Right atrium auricular region (tissue), 2 donors: ENCODE results near the gene PI4KB. TPM values are rescaled to one million over a fixed set of nuclear protein-coding genes. Genes with fewer than 3 reads are reported as not detected.

Experiments
- DNase-seq: peaks from one replicate; pipeline ENCODE4 v3.0.0-alpha.2; 2019; ENCODE audit warnings: low spot score
- H3K27ac ChIP-seq, 2 donors: fragments of 200-600 bp; sonication (generic); 1 replicate in 1 of 2; 2 replicates in 1 of 2; pipeline ENCODE4 v1.5.1; 2016 to 2019
- H3K27me3 ChIP-seq, 2 donors: fragments of 200-600 bp; sonication (generic); one replicate each; pipeline versions ENCODE4 v1.5.1 to v1.6.0; 2017 to 2019
- H3K36me3 ChIP-seq: fragments of 200-600 bp; sonication (generic); one replicate; pipeline ENCODE4 v1.5.1; 2016
- H3K4me1 ChIP-seq, 2 donors: fragments of 200-600 bp; sonication (generic); one replicate each; pipeline versions ENCODE4 v1.5.1 to v1.6.0; 2017 to 2019
- H3K4me3 ChIP-seq, 2 donors: fragments of 200-600 bp; sonication (generic); 1 replicate in 1 of 2; 2 replicates in 1 of 2; pipeline ENCODE4 v1.5.1; 2017 to 2019; ENCODE audit warnings: mild to moderate bottlenecking in 1 of 2, moderate library complexity in 1 of 2
- H3K9me3 ChIP-seq, 2 donors: fragments of 200-600 bp; sonication (generic); one replicate each; pipeline ENCODE4 v1.5.1; 2019
- total RNA-seq, 2 donors: library from RNA; depleted of rRNA; stranded (reverse); fragments of >200 nt; gene quantifications; one replicate each; pipeline ENCODE4 v1.1.0, GENCODE V29; 2016
- TF ChIP-seq, protein P1 (sequence below), 2 donors: fragments of 200-600 bp; sonication (generic); IDR thresholded peaks; one replicate each; pipeline ENCODE4 v1.5.1; 2019; ENCODE audit warnings: antibody characterized with exemption in 2 of 2

The PI4KB gene
- total RNA-seq, 2 donors from 2014 or later: 46.5 to 61.8 TPM

DNA sequence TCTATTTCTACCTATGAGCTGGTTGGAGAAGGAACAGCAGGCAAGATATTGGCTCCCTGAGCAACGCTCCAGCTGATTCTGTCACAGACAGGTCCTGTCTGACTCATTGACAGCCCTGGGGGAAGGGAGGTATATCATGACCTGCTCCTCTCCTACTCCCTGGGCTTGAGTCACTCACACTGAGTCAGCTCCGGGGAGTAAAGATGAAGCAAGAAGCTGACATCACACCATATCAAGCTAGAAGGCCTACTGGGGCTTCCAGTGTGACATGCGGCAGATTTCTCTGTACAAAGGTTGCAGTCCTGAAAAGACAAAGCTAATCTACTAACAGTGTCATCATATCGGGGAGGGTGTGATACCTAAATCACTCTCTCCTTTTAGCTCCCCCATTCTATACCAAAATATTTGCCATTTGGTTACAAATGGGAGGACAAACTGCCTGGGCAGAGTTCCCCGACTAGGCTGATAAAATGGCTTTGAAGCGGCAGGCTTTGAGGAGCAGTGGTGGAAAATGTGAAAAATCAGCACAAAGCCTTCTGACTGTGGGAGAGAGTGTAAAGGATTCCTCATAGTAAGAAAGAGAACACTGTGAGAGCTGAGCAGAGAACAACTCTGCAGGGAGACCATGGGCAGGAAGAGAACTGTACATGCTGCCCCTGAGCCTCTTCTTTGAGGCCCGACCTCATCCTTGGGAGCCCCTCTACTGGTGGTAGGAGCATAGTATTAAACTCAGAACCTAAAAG lies 15.5 kb downstream of the PI4KB start:
- Histone ChIP-seq H3K4me1 (peaks cover 0 to 77% of the 10 kb centered on the region in 2 donors), H3K27ac (peak overlapping the region; percentile 78 to 93), H3K27me3 (no peaks in the 10 kb centered on the region), H3K36me3 (peaks cover 47% of the 10 kb centered on the region), H3K9me3 (no peaks in the 10 kb centered on the region), H3K4me3 (no peak overlapping the region)
- DNase-seq: peak; percentile 94
- TF ChIP-seq, protein P1, sequence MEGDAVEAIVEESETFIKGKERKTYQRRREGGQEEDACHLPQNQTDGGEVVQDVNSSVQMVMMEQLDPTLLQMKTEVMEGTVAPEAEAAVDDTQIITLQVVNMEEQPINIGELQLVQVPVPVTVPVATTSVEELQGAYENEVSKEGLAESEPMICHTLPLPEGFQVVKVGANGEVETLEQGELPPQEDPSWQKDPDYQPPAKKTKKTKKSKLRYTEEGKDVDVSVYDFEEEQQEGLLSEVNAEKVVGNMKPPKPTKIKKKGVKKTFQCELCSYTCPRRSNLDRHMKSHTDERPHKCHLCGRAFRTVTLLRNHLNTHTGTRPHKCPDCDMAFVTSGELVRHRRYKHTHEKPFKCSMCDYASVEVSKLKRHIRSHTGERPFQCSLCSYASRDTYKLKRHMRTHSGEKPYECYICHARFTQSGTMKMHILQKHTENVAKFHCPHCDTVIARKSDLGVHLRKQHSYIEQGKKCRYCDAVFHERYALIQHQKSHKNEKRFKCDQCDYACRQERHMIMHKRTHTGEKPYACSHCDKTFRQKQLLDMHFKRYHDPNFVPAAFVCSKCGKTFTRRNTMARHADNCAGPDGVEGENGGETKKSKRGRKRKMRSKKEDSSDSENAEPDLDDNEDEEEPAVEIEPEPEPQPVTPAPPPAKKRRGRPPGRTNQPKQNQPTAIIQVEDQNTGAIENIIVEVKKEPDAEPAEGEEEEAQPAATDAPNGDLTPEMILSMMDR (IDR thresholded peaks at IDR 0.05): no peak

DNA sequence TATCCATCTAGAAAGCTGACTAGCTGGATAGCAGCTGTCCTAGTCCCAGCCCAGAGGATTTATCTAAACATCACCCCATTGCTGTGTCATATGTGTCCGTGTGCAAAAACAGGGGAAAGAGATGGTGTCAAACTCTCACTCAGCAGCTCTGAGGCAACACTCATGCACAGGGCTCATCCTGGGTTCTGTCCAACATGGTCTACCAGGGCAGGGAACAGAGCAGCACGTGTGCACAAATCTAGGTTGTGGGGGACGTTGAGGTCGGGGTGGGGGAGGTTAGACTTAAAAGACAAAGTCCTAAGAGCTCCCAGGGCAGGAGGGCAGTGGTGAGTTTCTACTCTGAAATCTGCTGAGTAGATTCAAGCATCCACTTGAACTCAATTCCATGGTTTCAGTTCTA lies 16.2 kb downstream of the PI4KB start:
- Histone ChIP-seq H3K36me3 (peaks cover 50% of the 10 kb centered on the region), H3K4me1 (peaks cover 0 to 75% of the 10 kb centered on the region in 2 donors), H3K9me3 (no peaks in the 10 kb centered on the region), H3K27me3 (no peaks in the 10 kb centered on the region), H3K4me3 (no peak overlapping the region), H3K27ac (peak overlapping the region; percentile 78 to 93)
- DNase-seq: no peak
- TF ChIP-seq, protein P1 (IDR thresholded peaks at IDR 0.05): no peak

DNA sequence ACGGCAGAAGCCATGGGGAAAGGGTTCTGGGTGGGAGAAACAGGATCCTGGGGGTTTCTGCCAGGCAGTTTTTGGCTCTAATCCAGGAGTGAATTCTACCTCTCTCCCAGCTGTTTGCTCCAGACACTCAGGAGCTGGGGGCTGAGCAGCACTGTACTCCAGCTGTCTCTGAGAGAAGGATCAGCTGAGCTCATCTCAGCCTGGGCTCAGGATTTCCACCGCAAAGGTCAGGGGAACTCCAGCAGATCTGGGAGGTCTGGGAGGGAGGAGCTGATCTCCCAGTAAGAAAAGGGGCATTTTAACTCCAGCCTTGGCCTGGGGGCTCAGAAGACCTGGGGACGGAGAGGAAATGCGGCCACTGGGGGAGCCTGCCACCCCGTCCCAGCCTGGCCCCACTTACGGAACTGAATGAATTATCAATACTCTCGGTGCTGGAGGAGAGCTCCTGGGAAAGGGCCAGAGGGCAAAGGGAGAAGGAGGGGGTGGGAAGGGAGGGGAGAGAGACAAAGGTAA lies 17.3 kb downstream of the PI4KB start:
- no peak overlapping the region for H3K4me3 ChIP-seq
- no peak for DNase-seq
- H3K27ac ChIP-seq: peak overlapping the region; percentile 78 to 93
- H3K36me3 ChIP-seq: peaks cover 50% of the 10 kb centered on the region
- peaks cover 0 to 63% of the 10 kb centered on the region in 2 donors for H3K4me1 ChIP-seq
- TF ChIP-seq, protein P1 (IDR thresholded peaks at IDR 0.05): no peak
- H3K27me3 ChIP-seq: no peaks in the 10 kb centered on the region
- no peaks in the 10 kb centered on the region for H3K9me3 ChIP-seq

DNA sequence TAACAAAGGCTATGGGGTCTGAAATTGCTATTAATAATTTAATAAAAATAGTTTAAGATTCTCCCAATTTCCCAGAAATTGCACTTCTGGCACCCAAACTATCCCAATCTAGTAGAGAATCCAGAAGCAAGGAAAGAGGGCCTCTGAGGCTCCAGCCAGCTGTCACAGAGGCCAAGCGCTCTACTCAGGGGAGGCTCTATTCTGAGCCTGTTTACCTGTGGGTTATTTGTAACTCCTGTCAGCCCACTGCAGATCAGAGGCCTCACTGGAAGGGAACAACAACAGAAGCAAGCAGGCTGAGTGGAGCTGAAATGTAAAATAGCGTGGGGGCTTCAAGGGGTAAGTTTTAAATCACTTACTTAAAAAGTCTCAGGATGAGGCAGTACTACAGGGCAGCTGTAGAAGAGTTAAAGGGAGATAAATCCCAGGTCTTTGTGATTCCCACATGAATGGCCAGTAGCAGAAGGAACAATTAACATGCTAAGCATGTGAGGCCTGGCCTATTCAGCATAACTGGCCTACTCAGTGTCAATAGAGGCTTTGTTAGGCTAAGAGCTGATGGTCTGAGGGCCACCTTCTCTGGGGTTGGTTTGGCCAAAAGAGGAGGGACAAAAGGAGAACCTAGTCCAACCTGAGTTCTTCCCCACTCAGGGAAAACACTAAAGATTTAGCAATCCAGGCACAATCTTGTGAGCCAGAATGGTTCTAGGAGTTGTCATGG lies 32.3 kb downstream of the PI4KB start:
- Histone ChIP-seq H3K27ac (no peak overlapping the region), H3K4me1 (no peaks in the 10 kb centered on the region), H3K36me3 (peaks cover 100% of the 10 kb centered on the region), H3K4me3 (no peak overlapping the region), H3K27me3 (no peaks in the 10 kb centered on the region), H3K9me3 (no peaks in the 10 kb centered on the region)
- DNase-seq: no peak
- TF ChIP-seq, protein P1 (IDR thresholded peaks at IDR 0.05): no peak

DNA sequence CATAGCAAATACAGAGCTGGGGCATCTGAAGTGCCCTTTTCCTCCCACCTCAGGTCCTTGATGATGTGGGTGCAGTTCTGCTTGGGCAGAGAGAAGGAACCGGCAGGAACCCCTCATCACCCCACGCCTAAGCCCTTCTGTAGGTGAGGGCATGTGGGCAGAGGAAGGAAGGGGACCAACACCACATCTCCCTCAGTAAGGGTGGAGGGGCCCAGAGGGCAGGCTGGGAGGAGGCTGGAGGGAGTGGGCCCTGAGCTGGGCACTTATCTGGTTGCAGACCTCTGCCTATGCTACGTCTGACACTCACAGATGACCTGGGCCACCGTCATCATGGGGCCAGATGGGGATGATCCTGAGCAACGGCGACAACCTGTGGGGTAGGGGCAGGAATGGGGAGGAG lies 34.1 kb downstream of the PI4KB start:
- H3K36me3 ChIP-seq: peaks cover 98% of the 10 kb centered on the region
- no peaks in the 10 kb centered on the region for H3K27me3 ChIP-seq
- TF ChIP-seq, protein P1 (IDR thresholded peaks at IDR 0.05): no peak
- no peak overlapping the region for H3K4me3 ChIP-seq
- H3K9me3 ChIP-seq: no peaks in the 10 kb centered on the region
- no peaks in the 10 kb centered on the region for H3K4me1 ChIP-seq
- DNase-seq: no peak
- H3K27ac ChIP-seq: no peak overlapping the region
